ENCODE data around the gene IL17RE.
"Not testable (repeated sequence)": the region's sequence is repeated elsewhere in the genome, so short reads cannot be mapped to it uniquely, and the experiment has no call there.

Gene IL17RE

DNA sequence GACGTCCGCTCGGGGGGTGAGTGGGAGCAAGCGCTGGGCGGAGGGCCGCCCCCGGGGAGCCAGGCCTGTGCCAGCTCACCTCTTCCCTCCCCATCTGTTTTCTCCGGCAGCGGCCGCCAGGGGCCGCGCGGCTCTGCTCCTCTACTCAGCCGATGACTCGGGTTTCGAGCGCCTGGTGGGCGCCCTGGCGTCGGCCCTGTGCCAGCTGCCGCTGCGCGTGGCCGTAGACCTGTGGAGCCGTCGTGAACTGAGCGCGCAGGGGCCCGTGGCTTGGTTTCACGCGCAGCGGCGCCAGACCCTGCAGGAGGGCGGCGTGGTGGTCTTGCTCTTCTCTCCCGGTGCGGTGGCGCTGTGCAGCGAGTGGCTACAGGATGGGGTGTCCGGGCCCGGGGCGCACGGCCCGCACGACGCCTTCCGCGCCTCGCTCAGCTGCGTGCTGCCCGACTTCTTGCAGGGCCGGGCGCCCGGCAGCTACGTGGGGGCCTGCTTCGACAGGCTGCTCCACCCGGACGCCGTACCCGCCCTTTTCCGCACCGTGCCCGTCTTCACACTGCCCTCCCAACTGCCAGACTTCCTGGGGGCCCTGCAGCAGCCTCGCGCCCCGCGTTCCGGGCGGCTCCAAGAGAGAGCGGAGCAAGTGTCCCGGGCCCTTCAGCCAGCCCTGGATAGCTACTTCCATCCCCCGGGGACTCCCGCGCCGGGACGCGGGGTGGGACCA lies 30.4 kb downstream of the IL17RE start:
- H3K4me3 Mint-ChIP-seq, result peak overlapping the region; percentile 97
- peaks cover 23% of the 10 kb centered on the region for H3K36me3 Mint-ChIP-seq
- no peaks in the 10 kb centered on the region for H3K27me3 Mint-ChIP-seq
- H3K27ac Mint-ChIP-seq, result peak overlapping the region; percentile 89
- H3K4me1 Mint-ChIP-seq, result peaks cover 38% of the 10 kb centered on the region
- ATAC-seq, result peak; percentile 91
- H3K9me3 Mint-ChIP-seq, result no peaks in the 10 kb centered on the region

DNA sequence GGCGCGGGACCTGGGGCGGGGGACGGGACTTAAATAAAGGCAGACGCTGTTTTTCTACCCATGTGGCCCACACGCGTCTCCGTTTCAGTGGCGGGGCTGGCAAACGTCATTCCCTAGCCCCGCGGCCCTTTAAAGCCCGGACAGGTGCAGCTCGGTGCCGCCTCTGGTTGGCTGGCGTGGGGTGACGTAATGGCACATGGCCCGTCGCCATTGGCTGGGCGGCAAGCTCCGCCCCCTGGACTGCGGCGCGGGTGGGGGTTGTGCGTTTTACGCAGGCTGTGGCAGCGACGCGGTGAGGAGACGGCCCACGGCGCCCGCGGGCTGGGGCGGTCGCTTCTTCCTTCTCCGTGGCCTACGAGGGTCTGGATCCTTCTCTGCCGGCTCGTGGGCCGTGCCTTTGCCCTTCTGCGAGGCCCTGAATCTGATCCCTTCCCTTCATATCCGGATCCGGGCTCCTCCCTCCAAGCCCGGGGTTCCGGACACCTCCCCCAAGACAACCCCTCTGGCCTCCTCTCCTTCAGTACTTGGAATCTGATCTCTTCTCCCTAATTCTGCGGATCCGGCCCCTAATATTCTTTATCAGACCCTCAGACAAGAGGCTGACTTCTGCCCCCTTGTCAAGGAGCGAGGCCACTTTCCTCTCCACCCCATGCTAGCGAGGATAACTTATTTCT lies 31.1 kb downstream of the IL17RE start, which contains the start of gene CRELD1:
TSS of gene CRELD1 (plus strand) at position 274 of the 674 bp plus-strand sequence. CDS start 605 bp downstream, outside the sequence.
- H3K4me3 Mint-ChIP-seq, result peak within 1 kb of the TSS; percentile 97
- H3K36me3 Mint-ChIP-seq, result peaks cover 26% of the 10 kb centered on the region
- H3K27ac Mint-ChIP-seq, result peak within 1 kb of the TSS; percentile 89
- no peaks in the 10 kb centered on the region for H3K9me3 Mint-ChIP-seq
- ATAC-seq, result peak; percentile 96
- no peaks in the 10 kb centered on the region for H3K27me3 Mint-ChIP-seq
- H3K4me1 Mint-ChIP-seq, result peaks cover 38% of the 10 kb centered on the region

DNA sequence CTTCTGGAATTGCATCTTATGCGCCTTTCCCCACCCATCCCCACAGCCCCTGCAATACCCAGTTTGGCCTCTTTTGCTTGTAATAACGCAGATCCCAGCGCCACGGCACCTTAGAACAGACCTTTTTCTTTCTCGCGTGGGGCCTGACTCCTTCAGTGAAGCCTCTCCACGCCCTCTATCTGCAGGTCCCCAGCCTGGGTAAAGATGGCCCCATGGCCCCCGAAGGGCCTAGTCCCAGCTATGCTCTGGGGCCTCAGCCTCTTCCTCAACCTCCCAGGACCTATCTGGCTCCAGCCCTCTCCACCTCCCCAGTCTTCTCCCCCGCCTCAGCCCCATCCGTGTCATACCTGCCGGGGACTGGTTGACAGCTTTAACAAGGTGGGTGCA lies 31.6 kb downstream of the IL17RE start:
- no peaks in the 10 kb centered on the region for H3K9me3 Mint-ChIP-seq
- H3K27ac Mint-ChIP-seq, result peak overlapping the region; percentile 89
- H3K36me3 Mint-ChIP-seq, result peaks cover 26% of the 10 kb centered on the region
- no peaks in the 10 kb centered on the region for H3K27me3 Mint-ChIP-seq
- no peak for ATAC-seq
- peaks cover 38% of the 10 kb centered on the region for H3K4me1 Mint-ChIP-seq
- H3K4me3 Mint-ChIP-seq, result peak overlapping the region; percentile 97

- peaks cover 26% of the 10 kb centered on the region for H3K36me3 Mint-ChIP-seq
- no peaks in the 10 kb centered on the region for H3K9me3 Mint-ChIP-seq
- peak overlapping the region; percentile 89 for H3K27ac Mint-ChIP-seq
Measured at GRCh38 chr3:9934993-9935392, 32.3 kb downstream of the IL17RE start.

DNA sequence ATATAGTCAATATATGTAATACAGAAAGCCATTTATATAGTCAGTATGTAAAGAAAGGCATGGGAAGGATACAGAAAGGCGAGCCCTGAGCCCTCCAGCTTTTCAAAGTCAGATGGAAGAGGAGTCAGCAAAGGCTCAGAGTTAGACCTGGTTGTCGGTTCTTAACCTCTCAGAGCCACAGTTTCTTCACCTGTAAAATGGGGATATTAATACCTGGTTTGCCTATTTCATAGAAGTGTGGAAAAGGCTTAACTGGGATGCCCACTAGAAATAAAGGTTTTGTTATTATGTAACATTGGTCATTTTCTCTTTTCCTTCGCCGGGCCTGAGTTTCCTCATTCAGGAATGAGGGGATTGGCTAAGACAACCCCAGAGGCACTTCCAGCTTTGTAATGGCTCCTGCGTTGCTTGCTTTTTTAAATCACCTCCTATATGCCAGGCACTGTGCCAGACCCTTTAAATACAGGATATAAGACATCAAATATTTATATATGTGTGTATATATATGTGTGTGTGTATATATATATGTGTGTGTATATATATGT lies 33.4 kb downstream of the IL17RE start:
- H3K27ac Mint-ChIP-seq, result no peak overlapping the region
- H3K36me3 Mint-ChIP-seq, result peaks cover 30% of the 10 kb centered on the region
- H3K4me1 Mint-ChIP-seq, result peaks cover 38% of the 10 kb centered on the region
- H3K9me3 Mint-ChIP-seq, result no peaks in the 10 kb centered on the region
- no peak overlapping the region for H3K4me3 Mint-ChIP-seq
- no peak for ATAC-seq
- H3K27me3 Mint-ChIP-seq, result no peaks in the 10 kb centered on the region

More at GRCh38 chr3:9934993-9935392, 32.3 kb downstream of the IL17RE start:
- Mint-ChIP-seq H3K4me1 (peaks cover 38% of the 10 kb centered on the region), H3K4me3 (peak overlapping the region; percentile 38), H3K27me3 (no peaks in the 10 kb centered on the region)
- ATAC-seq, result no peak

- Mint-ChIP-seq H3K4me1 (peaks cover 28% of the 10 kb centered on the region), H3K27ac (no peak overlapping the region), H3K27me3 (no peaks in the 10 kb centered on the region), H3K4me3 (no peak overlapping the region), H3K36me3 (peaks cover 35% of the 10 kb centered on the region), H3K9me3 (no peaks in the 10 kb centered on the region)
- ATAC-seq, result no peak
Measured at GRCh38 chr3:9937486-9938238, 35.0 kb downstream of the IL17RE start.

DNA sequence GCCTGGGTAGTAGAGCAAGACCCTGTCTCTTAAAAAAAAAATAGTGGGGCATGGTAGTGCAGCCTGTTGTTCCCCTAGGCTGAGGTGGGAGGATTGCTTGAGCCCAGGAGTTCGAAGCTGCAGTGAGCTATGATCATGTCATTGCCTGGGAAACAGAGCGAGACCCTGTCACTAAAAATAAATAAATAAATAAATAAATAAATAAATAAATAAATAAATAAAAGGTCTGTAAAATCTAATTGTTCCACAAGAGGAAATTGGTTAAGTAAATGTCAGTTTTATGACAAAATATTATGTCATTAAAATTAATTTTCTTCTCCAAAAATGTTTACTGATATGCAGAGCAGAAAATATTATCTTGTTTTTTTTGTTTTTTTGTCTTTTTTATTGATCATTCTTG lies 36.3 kb downstream of the IL17RE start:
- Mint-ChIP-seq H3K27ac (no peak overlapping the region), H3K36me3 (peaks cover 35% of the 10 kb centered on the region), H3K4me3 (no peak overlapping the region), H3K27me3 (no peaks in the 10 kb centered on the region), H3K9me3 (no peaks in the 10 kb centered on the region), H3K4me1 (peaks cover 27% of the 10 kb centered on the region)
- ATAC-seq, result no peak

DNA sequence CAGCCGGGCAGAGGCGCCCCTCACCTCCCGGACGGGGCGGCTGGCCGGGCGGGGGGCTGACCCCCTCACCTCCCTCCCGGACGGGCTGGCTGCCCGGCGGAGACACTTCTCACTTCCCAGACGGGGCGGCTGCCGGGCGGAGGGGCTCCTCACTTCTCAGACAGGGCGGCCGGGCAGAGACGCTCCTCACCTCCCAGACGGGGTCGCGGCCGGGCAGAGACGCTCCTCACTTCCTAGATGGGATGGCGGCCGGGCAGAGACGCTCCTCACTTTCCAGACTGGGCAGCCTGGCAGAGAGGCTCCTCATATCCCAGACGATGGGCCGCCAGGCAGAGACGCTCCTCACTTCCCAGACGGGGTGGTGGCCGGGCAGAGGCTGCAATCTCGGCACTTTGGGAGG lies 37.3 kb downstream of the IL17RE start:
- ATAC-seq, H3K9me3 Mint-ChIP-seq, H3K4me3 Mint-ChIP-seq, H3K27me3 Mint-ChIP-seq, H3K27ac Mint-ChIP-seq: not testable (repeated sequence)
- Mint-ChIP-seq H3K36me3 (peaks cover 34% of the 10 kb centered on the region), H3K4me1 (peaks cover 18% of the 10 kb centered on the region)

DNA sequence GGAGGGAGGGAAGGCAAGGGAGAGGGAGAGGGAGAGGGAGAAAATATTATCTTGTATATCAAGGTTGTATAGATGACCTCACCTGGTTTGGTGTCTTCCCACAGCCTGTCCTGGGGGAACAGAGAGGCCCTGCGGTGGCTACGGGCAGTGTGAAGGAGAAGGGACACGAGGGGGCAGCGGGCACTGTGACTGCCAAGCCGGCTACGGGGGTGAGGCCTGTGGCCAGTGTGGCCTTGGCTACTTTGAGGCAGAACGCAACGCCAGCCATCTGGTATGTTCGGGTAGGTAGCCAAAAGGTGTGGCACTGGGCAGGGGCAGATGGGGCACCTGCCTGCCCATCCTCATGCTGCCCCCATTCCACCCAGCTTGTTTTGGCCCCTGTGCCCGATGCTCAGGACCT lies 38.1 kb downstream of the IL17RE start:
- Mint-ChIP-seq H3K4me1 (peaks cover 9% of the 10 kb centered on the region), H3K27me3 (no peaks in the 10 kb centered on the region), H3K36me3 (peaks cover 31% of the 10 kb centered on the region), H3K4me3 (no peak overlapping the region), H3K27ac (no peak overlapping the region), H3K9me3 (no peaks in the 10 kb centered on the region)
- no peak for ATAC-seq

GRCh38 chr3:9942164-9942563 lies 39.5 kb downstream of the IL17RE start:
- no peak overlapping the region for H3K4me3 Mint-ChIP-seq
- no peak for ATAC-seq
- H3K27me3 Mint-ChIP-seq, result no peaks in the 10 kb centered on the region
- H3K36me3 Mint-ChIP-seq, result peaks cover 29% of the 10 kb centered on the region
- no peak overlapping the region for H3K27ac Mint-ChIP-seq
- peaks cover 6% of the 10 kb centered on the region for H3K4me1 Mint-ChIP-seq
- H3K9me3 Mint-ChIP-seq, result no peaks in the 10 kb centered on the region

GRCh38 chr3:9942934-9943690 lies 40.5 kb downstream of the IL17RE start:
- peaks cover 6% of the 10 kb centered on the region for H3K4me1 Mint-ChIP-seq
- H3K27ac Mint-ChIP-seq, result no peak overlapping the region
- H3K27me3 Mint-ChIP-seq, result no peaks in the 10 kb centered on the region
- ATAC-seq, result no peak
- no peaks in the 10 kb centered on the region for H3K9me3 Mint-ChIP-seq
- H3K36me3 Mint-ChIP-seq, result peaks cover 22% of the 10 kb centered on the region
- H3K4me3 Mint-ChIP-seq, result no peak overlapping the region

GRCh38 chr3:9944271-9944670 lies 41.6 kb downstream of the IL17RE start:
- Mint-ChIP-seq H3K27me3 (no peaks in the 10 kb centered on the region), H3K9me3 (no peaks in the 10 kb centered on the region), H3K36me3 (peaks cover 21% of the 10 kb centered on the region), H3K4me1 (peaks cover 6% of the 10 kb centered on the region), H3K4me3 (no peak overlapping the region), H3K27ac (no peak overlapping the region)
- ATAC-seq, result no peak

DNA sequence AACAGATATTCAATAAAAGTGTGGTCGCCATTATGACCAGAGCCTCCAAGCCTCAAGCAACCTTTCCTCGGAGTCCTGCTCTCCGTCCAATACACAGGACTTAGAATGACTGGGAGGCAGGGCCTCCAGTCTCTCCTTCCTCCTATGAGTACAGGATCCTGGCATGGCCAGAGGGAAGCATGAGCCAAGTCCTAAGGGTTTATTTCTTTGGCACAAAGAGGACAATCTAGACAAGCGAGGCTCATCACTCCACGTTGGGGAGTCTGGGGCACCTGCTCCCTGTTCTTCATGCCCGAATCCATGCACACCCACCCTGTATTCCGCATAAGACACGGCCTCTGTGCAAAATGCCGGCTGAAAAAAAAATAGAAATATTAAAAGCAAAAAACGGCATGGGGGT lies 42.7 kb downstream of the IL17RE start:
- Mint-ChIP-seq H3K9me3 (no peaks in the 10 kb centered on the region), H3K27ac (no peak overlapping the region), H3K36me3 (peaks cover 26% of the 10 kb centered on the region), H3K4me3 (no peak overlapping the region), H3K4me1 (peaks cover 10% of the 10 kb centered on the region), H3K27me3 (no peaks in the 10 kb centered on the region)
- no peak for ATAC-seq

DNA sequence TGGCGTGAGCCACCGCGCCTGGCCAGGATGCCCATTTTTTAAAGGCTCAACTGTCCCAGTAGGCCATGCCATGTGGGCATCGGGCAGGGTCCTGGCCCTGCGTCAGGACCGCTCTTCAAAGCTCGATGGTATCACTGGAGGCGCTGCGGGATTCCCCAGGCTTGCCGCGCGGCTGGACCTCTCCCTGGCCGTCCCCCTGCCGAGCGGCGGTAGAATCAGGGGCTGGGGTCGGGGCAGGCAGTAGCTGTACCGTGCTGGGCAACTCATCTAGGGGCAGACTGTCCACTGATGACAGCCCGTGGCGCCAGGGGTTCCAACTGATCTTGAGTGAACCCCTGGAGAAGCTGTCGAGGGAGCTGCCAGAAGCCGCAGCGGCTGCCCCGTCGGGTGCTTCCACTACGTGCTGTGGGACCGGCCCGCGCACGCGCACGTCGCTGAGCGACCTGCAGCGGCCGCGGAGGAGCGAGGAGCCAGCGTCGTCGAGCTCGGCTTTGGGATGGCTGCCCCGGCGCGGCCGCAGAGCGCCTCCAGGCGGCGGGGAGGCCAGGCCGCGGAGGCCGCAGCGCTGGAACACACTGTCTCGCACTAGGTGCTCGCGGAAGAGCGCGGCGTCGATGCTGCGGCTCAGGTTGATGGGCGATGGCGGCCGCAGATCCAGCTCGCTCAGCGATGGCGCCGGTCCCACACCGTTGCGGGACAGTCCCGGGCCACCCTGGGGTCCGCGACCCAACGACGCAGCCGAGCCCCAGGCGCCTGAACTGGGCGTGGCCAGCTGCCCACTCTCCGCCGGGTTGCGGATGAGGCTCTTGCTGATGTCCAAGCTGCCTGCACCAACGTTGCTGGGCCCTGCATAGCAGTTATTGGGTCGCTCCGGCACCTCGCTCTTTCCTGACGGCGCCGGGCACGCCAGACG lies 43.7 kb downstream of the IL17RE start:
- H3K27ac Mint-ChIP-seq, result peak overlapping the region; percentile 73
- peak; percentile 76 for ATAC-seq
- no peaks in the 10 kb centered on the region for H3K27me3 Mint-ChIP-seq

More for the DNA sequence above, 43.7 kb downstream of the IL17RE start:
- Mint-ChIP-seq H3K4me1 (peaks cover 20% of the 10 kb centered on the region), H3K36me3 (peaks cover 24% of the 10 kb centered on the region), H3K9me3 (no peaks in the 10 kb centered on the region), H3K4me3 (peak overlapping the region; percentile 78)
